HG02763 (cell line): Measurements from ENCODE around the gene JPH4.
A peak's percentile ranks its signal among the peaks of the same experiment; 100 is the strongest.

Source experiments
- ATAC-seq: cut with Tn5 transposase; IDR thresholded peaks from one replicate; pipeline ENCODE4 v1.9.1; 2021; ENCODE audit warnings: mild to moderate bottlenecking, moderate library complexity; ENCODE audit not compliant: unreplicated experiment

JPH4 gene

DNA sequence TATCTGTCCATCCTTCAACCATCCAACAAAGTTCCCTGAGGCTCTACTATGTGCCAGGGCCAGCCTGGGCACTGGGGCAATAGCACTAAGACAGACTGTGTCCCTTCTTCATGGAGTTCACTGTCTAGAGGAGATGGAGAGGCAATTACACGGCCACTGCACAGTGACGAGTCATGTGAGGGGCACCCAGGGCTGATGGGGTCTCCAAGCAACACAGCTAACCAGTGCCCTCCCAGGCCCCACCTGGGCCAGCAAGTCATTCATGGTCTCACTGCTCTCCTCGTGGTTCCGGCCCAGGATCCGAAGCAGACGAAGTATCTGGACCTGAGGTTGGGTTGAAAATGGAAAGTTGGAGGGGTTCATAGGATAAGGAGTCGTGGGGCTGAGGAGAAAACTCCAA lies 13.7 kb downstream of the JPH4 start:
- ATAC-seq, result no peak

DNA sequence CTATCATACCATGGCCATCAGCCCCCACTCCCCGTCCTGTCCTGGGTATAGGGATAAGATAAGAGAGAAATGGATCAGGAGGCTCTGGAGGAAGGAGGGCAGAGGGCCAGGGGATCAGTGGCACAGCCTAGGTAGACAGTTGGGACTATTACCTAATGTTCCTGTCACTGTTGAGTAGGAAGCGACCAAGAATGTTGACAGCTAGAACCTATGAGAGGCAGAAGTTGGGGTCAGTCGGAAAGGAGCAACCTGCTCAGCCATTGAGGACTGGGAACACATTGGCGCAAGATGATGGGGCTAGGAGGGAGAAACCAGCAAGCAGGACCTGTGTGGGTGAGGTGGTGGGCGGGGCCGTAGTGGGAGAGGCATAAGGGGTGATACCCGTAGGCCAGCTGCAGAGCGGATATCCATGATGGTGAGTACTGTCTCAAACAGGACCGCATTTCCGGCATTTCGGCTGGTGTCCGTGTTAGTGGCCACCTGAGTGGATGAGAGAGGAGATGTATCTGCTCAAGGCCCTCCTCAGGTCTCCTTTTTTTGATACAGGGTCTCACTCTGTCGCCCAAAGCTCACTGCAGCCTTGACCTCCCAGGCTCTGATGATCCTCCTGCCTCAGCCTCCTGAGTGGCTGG lies 14.3 kb downstream of the JPH4 start:
- ATAC-seq, result no peak

DNA sequence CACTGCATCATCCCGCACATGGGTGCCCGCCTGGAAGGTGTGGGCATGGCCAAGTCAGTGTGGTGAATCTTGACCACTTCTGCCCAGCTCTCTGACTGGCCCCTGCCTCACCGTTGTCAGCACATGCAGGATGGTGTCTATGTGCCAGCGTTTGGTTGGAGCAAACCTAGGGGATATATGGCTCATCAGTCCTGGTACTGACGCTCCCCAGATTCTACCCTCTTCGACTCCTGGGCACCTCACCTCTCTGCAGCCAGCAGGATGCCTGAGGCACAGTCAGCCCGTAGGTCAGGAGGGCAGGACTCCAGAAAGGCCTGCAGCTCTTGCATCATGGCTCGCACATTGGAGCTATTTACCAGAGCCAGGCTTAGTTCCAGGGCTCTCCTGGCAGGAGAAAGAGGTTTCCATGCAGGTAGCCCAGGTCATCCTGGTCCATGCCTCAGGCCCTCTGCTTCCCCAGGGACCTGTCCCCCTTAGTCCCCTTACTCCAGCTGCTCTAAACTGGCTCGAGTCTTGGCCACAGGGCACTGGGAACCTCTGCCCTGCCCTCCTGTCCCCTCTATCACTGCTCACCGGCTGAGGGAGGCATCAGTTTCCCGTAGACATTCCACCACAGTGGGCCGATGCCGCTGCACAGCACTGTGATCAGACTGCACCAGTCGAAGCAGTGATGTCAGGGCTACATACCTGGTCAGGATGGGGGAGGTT lies 15.0 kb downstream of the JPH4 start:
- ATAC-seq, result no peak

DNA sequence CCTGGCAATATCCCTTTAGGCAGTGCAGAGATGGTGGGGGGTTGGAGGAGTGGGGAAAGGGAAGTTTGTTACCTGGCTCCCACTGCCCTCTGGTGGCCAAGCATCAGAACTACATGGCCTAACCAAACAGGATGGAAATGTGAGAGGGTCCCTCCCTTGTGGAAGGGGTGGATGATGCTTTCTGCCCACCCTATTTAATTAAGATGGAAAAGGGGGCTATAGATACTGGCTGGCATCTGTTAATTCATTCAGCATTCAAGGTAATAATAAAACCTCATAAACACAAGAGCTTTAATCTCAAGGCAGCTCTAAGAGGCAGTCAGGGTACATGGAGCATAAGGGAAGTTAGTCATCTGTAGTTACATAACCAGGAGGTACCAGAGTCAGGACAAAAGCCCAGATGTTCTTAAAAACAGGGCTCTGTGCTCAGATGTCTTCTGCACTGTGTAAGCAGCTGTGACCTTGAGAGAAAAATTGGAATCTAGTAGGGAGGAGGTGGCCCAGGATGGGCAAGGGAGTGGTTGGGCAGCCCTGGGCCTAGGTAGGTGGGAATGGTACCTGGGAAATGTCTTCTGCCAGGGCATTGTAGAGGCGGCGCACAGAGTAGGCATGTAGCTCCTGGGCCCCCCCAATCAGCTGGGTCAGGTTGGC lies 15.6 kb downstream of the JPH4 start:
- ATAC-seq, result no peak

DNA sequence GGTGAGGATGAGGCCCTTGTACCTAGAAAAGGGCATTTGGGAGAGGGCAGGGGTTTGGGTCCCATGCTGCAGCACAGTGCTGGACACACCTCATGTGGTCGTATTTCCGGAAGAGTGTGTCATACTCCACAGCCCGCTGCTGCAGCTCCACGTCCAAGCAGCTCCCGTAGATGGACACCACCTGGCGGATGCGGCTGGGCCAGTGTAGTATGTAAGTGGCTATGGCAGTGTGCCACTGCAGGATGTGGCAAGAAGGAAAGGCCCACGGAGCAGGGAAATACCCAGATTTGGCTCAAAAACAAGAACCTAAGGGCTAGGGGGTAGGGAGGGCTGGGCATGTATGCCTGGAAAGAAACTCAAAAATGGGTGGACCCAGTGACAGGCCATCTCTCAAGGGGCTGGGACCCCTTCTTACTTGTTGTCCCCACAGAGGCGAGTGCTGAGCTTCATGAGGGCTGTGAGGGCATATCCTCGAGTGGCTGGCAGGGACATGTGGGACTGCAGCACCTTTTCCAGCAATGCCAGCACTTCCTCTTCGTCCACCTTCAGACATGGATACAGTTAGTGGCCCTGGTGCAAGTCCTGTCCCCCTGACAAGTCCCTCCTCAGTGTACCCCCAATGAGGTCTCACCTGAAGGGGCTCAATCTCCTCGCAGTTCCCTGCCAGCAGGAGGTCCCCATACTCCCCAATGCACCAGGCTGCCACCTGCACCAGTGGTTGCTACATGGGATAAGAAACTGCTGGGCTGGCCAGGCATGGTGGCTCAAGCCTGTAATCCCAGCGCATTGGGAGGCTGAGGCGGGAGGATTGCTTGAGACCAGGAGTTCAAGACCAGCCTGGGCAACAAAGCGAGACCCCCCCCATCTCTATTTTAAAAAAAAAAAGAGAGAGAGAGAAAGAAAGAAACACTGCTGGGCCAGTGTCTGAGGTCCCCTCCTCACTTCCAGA lies 16.4 kb downstream of the JPH4 start:
- ATAC-seq, result no peak

DNA sequence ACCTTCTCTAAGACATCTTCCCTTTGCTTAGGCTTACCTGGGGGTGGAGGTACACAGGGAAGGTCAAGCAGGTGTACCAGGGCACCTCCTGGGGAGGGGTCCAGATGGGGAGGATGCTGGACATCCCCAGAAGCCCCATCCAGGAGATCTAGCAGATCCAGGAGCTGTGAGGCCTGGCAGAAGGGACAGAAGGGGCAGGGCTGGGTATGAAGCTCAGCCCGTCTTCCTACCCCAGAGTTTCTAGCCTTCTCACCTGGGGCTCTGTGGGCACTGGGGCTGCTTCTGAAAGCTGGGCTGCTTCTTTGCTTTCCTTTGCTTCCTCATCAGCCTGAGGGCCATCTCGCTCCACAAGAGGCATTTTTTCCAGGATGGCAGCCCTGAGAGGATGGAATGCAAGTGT lies 17.3 kb downstream of the JPH4 start:
- ATAC-seq, result no peak

DNA sequence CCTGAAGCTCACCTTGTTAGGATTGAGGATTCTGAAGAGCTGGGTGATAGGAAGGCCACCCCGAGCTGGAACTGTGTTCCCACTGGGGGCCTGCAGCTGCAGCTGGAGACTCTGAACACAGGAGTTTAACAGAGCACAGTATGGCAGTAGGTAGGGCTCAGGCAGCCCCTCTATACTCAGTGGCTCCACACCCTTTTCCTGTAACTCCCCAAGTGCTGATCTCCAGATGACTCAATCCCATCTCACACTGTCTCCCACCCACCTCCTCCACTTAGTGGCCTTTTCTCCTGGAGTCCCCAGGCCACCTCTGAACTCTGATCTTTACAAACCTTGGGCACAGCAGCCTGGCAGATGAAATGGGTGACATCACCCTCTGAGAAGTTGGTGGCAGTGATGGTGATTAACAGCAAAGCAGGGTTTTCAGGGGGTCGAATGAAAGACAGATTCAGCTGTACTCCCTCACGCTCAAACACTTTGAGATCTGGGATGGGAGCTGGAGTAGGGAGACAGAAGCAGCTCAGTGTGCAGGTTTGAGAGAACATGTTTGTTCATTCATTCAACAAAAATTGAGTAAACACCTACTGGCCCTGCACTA lies 18.6 kb downstream of the JPH4 start:
- ATAC-seq, result no peak

DNA sequence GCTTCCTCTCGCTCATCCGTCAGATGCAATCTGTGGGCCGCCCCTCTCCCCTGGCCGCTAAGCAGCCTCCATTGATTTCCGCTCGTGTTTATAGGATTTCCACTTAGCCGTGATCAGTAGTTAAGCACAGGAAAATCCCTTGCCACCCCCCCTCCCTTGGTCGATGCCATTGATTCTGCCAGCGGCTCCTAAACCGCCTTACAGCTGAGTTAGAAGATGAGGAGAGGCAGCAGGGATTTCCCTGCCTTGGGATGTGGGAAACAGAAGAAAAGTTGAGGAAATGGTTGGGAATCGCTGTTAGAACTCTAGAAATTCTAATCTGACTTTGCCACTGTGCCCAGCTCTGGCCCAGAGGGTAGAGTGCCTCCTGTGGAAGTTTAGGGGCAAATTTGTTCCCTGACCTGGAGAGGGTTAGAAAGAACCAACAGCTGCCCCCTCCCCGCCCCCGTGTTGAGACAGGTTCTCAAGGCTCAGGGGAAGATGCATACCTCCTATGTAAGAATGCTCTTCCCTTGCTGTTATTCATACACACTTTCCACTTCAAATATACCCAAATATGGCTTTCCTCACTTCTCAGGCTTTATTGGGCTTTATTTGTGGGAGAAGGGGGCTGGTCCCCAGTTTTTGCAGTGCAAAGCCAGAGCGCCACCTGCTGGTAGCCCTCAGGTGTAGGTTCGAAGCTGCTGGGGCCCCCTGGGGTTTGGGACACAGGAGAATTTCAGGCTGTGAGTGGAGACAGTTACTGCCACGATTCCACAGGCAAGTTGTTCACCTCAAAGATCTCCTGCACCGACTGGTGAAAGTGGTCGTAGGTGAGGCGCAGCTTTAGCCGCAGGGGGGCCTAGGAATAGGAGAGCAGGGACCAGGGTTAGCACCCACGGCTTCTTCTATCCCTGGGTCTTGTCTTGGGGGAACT lies 19.3 kb downstream of the JPH4 start:
- ATAC-seq, result no peak

DNA sequence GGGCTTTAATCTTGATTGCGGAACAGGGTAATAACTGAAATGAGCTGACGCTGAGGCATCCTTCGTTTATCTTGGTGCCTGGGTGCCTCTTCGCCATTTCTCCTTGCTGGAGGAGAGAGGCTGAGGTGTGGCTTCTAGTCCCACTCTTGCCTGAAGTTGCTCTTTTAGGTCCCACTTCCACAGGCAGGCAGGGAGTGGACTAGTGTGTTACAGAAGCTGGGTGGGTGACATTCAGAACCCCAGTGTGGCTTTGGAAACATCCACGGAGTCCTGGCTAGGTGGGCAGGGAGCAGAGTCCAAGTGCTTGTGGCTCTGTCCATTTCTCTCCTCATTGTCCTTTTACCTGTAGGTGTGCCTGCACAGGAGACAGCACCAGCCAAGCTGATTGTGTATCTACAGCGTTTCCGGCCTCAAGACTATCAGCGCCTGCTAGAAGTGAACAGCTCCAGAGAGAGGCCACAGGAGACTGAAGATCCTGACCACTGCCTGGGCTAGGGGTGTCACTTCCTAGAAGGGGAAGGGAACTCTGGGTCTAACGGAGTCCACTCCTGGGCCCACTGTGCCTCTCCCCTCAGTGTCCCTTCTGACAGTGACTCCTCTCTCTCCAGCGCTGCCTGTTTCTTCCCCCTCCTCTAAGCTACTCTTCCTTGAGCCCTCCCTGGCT lies 20.1 kb downstream of the JPH4 start:
- ATAC-seq, result no peak

DNA sequence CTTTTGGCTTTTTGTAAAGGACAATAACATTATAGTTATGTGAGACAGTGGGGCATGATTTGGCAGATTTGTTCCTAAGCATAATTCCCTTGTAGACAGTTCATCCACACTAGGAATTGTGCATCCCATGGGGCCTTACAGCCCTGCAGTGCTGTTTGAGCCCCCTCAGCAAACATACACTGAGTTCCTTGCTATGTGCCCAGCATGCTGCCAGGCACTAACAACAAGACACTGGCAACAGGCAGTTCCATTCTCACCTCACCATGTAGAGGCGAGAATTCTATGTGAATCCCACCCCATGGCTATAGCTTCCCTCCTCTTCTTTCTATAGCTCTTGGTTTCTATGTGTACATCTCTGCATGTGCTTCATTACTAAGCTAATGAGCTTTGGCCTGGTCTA lies 20.6 kb downstream of the JPH4 start:
- no peak for ATAC-seq

DNA sequence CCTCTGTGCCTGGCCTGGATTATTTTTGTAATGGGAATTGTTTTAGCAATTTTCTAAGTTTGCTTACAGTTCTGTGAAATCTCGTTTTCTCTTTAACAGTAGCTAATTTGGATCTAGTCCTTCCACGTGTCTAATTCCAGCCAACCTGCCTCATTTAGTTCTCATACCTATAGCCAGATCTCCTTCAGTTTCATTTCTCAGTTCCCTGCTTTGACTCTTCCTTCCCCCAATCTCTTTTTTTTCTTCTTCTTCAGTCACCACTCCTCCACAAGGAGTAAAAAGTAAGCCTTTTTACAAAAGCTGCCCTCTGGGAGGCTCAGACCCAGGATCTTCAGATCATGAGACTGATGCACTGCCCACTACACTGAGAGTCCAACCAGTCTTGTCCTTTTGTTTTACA lies 21.1 kb downstream of the JPH4 start:
- ATAC-seq, result no peak

DNA sequence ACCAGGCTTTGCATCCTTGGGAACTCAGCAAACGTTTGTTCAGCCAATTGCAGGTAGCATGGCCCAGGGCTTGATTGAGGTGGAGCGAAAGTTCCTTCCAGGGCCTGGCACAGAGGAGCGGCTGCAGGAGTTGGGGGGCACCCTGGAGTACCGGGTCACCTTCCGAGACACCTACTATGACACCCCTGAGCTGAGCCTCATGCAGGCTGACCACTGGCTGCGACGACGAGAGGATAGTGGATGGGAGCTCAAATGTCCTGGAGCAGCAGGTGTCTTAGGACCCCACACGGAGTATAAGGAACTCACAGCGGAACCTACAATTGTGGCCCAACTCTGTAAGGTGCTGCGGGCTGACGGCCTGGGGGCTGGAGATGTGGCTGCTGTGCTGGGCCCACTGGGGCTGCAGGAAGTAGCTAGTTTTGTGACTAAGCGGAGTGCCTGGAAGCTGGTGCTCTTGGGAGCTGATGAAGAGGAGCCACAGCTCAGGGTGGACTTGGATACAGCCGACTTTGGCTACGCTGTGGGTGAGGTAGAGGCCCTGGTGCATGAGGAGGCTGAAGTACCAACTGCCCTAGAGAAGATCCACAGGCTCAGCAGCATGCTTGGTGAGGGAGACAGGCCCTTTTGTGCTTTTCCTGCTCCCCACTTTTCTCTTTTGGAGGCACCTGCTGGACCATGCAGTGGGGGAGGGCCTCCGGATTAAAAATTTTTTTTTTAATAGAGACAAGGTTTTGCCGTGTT lies 21.7 kb downstream of the JPH4 start:
- no peak for ATAC-seq

DNA sequence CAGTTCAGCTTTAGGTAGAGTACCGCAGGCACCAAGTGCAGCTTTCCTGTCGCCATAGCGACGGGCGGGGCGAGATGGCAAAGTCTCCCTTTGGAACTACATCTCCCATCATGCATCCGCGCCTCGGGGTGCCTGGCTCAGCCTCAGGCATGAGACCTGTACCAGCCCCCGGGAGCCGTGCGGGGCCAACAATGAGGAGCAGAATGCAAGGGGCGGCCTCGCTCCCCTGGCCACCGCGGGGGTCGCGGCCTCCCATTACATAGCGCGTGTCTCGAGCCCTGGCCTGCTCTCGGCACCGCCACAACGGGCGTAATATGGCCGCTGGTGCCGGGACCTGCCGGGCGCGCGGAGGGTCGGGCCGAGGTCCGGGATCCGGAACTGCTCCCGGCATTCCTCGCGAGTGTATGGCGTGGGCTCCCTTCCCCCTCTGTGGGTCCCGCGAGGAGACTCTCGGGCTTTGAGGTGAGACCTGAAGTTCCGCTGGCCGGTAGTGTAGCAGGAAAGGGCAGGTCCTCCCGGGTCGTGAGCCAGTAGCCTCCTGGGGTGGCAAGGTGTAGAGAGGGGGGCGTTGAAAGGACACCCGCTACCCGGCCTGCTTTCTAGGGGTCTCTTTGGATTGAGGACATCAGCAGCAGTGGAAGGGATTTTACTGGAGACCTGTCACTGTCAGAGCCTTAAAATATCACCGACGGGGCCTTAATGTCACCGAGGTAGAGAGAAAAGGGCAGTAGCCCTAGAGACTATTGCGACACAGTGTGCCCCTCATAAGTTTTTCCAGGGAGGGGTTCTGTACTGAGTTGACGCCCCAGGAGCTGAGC lies 22.5 kb downstream of the JPH4 start, which contains the start of gene THTPA:
Gene THTPA (plus strand): TSS at position 390 of the 818 bp plus-strand sequence. CDS start 487 bp downstream, outside the sequence.
- peak; percentile 85 for ATAC-seq

DNA sequence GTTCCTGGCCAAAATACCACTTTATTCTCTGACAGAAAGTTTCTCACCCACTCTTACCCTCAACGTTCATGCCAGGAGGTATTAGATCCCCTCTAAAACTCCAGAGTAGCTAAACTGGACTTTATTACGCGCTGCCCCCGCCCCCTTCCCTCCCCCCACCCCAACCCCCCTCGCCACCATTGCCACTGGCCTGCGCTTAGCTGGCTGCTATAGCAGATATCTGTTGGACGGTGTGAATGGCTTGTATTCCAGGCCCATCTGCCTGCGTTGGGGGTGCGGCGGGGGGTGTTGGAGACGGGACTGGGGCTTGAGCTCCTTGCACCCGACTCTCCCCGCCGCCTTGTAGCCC lies 23.1 kb downstream of the JPH4 start:
- no peak for ATAC-seq

DNA sequence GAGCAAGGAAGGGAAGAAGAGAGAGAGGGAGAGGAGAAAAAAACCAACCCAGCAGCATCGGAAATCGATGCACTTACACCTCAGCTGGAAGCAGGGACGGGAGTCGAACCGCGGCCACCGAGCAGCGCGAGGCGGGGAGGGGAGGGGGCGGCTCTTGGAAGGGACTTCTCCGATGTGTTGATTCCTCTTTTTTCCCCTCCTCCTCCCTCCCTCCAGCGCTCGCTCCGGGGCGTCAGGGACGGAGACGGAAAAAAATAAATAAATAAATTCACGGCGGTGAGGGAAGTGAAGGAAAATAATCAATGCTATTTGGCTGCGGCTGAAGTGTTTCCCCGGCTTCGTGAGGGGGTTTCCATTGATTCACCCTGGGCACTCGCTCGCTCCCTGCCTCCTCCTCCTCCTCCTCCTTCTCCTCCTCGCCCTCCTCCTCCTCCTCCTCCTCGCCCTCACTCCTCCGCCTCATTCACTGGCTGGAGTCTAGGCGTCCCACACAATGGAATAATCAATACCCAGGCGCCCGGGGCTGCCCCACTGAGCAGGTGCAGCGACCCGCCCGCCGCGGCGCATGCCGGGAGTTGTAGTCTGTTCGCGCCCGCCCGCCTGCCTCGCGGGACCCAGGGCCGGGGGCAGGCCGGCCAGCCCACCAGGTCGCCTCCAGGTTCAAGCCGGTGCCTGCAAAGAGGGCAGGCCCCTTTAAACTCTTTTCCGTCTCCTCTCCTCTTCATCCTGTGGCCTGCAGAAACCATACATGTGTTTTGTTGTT lies 27.1 kb downstream of the JPH4 start, which contains the start of gene ZFHX2:
Gene ZFHX2 (minus strand): TSS at position 500 of the 763 bp plus-strand sequence. CDS start 16,440 bp downstream, outside the sequence.
- peak; percentile 63 for ATAC-seq

DNA sequence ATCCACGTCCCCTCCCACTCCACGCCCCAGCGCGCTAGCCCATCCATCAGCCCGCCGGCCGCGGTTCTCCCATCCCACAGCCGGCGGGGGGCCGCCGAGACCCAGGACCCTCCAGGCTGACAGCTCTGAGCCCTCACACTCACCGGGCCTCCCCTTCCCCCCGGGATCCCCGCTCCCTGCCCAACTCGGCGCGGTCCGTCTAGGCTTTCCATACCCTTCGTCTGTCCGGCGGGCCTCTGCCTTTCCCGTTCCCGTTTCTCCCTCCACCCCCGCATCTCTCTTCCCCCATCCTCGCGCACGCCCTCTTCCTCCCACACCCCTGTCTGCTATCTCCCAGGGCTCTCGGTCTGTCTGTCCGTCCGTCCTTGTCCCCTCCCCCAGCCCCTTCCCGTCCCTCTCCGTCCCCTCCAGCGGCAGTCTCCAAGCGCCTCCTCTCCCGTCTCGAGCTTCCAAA lies 27.8 kb downstream of the JPH4 start:
- no peak for ATAC-seq
